ENCODE measurements around the gene NOTCH3.

The NOTCH3 gene

GRCh38 chr19:15248648-15249527 lies 48.1 kb upstream of the NOTCH3 start:
- Histone ChIP-seq H2BK5ac (ENCODE audit: low read length) (peak overlapping the region; percentile 27), H2BK15ac (ENCODE audit: low read length) (no peak overlapping the region), H3K4ac (ENCODE audit: low read length) (no peak overlapping the region), H3K14ac (ENCODE audit: low read length) (no peak overlapping the region), H3K27me3 (ENCODE audit: control insufficient read depth in 3 of 3, insufficient read depth in 3 of 3, low read depth in 1 of 3, low read length in 3 of 3) (no peaks in the 10 kb centered on the region), H3K4me2 (ENCODE audit: insufficient read depth, low read length, poor library complexity, severe bottlenecking) (no peak overlapping the region), H3K27ac (replicated peaks; ENCODE audit: low read length) (no peak overlapping the region), H3K23ac (ENCODE audit: low read depth, low read length, poor library complexity) (no peak overlapping the region), H4K91ac (ENCODE audit: low read depth, low read length, poor library complexity) (no peak overlapping the region), H3K9ac (ENCODE audit: low read depth, low read length, poor library complexity) (no peak overlapping the region), H4K8ac (ENCODE audit: low read depth, low read length) (no peak overlapping the region), H3K36me3 (replicated peaks in 1 of 2; ENCODE audit: control insufficient read depth in 2 of 2, insufficient read depth in 2 of 2, low read length in 2 of 2) (peaks cover 62 to 96% of the 10 kb centered on the region in 2 donors), H3K4me1 (ENCODE audit: control insufficient read depth in 2 of 2, insufficient read depth in 1 of 2, low read depth in 1 of 2, low read length in 2 of 2) (peaks cover 0 to 26% of the 10 kb centered on the region in 2 donors), H3K9me3 (replicated peaks in 1 of 2; ENCODE audit: control insufficient read depth in 2 of 2, insufficient read depth in 1 of 2, low read depth in 1 of 2, low read length in 2 of 2) (no peaks in the 10 kb centered on the region), H3K18ac (ENCODE audit: low read length) (no peak overlapping the region), H2BK12ac (ENCODE audit: low read length) (no peak overlapping the region), H2AFZ (ENCODE audit: low read length) (no peak overlapping the region), H3K79me1 (ENCODE audit: low read depth, low read length) (peaks cover 17% of the 10 kb centered on the region), H2BK120ac (ENCODE audit: low read depth, low read length) (no peak overlapping the region), H3K4me3 (ENCODE audit: low read length in 2 of 2) (no peak overlapping the region), H2AK5ac (ENCODE audit: low read depth, low read length) (no peak overlapping the region)
- DNase-seq (ENCODE audit: low spot score), result no peak
- WGBS, 2 donors (ENCODE audit: extremely low coverage in 2 of 2, insufficient read length in 2 of 2, insufficient replicate concordance in 1 of 2), result no CpG with 5 or more reads among the region's 19 CpGs

- peaks cover 60 to 96% of the 10 kb centered on the region in 2 donors for H3K36me3 ChIP-seq (replicated peaks in 1 of 2; ENCODE audit: control insufficient read depth in 2 of 2, insufficient read depth in 2 of 2, low read length in 2 of 2)
- H3K79me1 ChIP-seq (ENCODE audit: low read depth, low read length), result peaks cover 17% of the 10 kb centered on the region
- no peaks in the 10 kb centered on the region for H3K27me3 ChIP-seq (ENCODE audit: control insufficient read depth in 3 of 3, insufficient read depth in 3 of 3, low read depth in 1 of 3, low read length in 3 of 3)
- no peak overlapping the region for H2BK5ac ChIP-seq (ENCODE audit: low read length)
- H3K4me2 ChIP-seq (ENCODE audit: insufficient read depth, low read length, poor library complexity, severe bottlenecking), result no peak overlapping the region
- no peak overlapping the region for H2BK15ac ChIP-seq (ENCODE audit: low read length)
- H2BK12ac ChIP-seq (ENCODE audit: low read length), result no peak overlapping the region
- DNase-seq (ENCODE audit: low spot score), result no peak
- no peaks in the 10 kb centered on the region for H3K9me3 ChIP-seq (replicated peaks in 1 of 2; ENCODE audit: control insufficient read depth in 2 of 2, insufficient read depth in 1 of 2, low read depth in 1 of 2, low read length in 2 of 2)
- no peak overlapping the region for H4K91ac ChIP-seq (ENCODE audit: low read depth, low read length, poor library complexity)
- peaks cover 0 to 26% of the 10 kb centered on the region in 2 donors for H3K4me1 ChIP-seq (ENCODE audit: control insufficient read depth in 2 of 2, insufficient read depth in 1 of 2, low read depth in 1 of 2, low read length in 2 of 2)
- H3K14ac ChIP-seq (ENCODE audit: low read length), result no peak overlapping the region
- H2BK120ac ChIP-seq (ENCODE audit: low read depth, low read length), result no peak overlapping the region
- no CpG with 5 or more reads among the region's 5 CpGs for WGBS, 2 donors (ENCODE audit: extremely low coverage in 2 of 2, insufficient read length in 2 of 2, insufficient replicate concordance in 1 of 2)
- no peak overlapping the region for H3K27ac ChIP-seq (replicated peaks; ENCODE audit: low read length)
- H3K4ac ChIP-seq (ENCODE audit: low read length), result no peak overlapping the region
- H4K8ac ChIP-seq (ENCODE audit: low read depth, low read length), result no peak overlapping the region
- no peak overlapping the region for H2AK5ac ChIP-seq (ENCODE audit: low read depth, low read length)
- H2AFZ ChIP-seq (ENCODE audit: low read length), result no peak overlapping the region
- H3K4me3 ChIP-seq (ENCODE audit: low read length in 2 of 2), result no peak overlapping the region
- H3K9ac ChIP-seq (ENCODE audit: low read depth, low read length, poor library complexity), result no peak overlapping the region
- H3K18ac ChIP-seq (ENCODE audit: low read length), result no peak overlapping the region
- H3K23ac ChIP-seq (ENCODE audit: low read depth, low read length, poor library complexity), result no peak overlapping the region
These were observed 47.3 kb upstream of the NOTCH3 start for GRCh38 chr19:15248106-15248505.

- H3K36me3 ChIP-seq (replicated peaks in 1 of 2; ENCODE audit: control insufficient read depth in 2 of 2, insufficient read depth in 2 of 2, low read length in 2 of 2), result peaks cover 57 to 94% of the 10 kb centered on the region in 2 donors
- no peak overlapping the region for H3K4me2 ChIP-seq (ENCODE audit: insufficient read depth, low read length, poor library complexity, severe bottlenecking)
- H4K91ac ChIP-seq (ENCODE audit: low read depth, low read length, poor library complexity), result no peak overlapping the region
- peak overlapping the region; percentile 57 for H3K23ac ChIP-seq (ENCODE audit: low read depth, low read length, poor library complexity)
- WGBS, 2 donors (ENCODE audit: extremely low coverage in 2 of 2, insufficient read length in 2 of 2, insufficient replicate concordance in 1 of 2), result no CpG with 5 or more reads among the region's 20 CpGs
- no peak overlapping the region for H2BK15ac ChIP-seq (ENCODE audit: low read length)
- H3K14ac ChIP-seq (ENCODE audit: low read length), result no peak overlapping the region
- no peak overlapping the region for H2BK12ac ChIP-seq (ENCODE audit: low read length)
- H3K27ac ChIP-seq (replicated peaks; ENCODE audit: low read length), result no peak overlapping the region
- H2BK120ac ChIP-seq (ENCODE audit: low read depth, low read length), result no peak overlapping the region
- peaks cover 17% of the 10 kb centered on the region for H3K79me1 ChIP-seq (ENCODE audit: low read depth, low read length)
- no peak overlapping the region for H3K9ac ChIP-seq (ENCODE audit: low read depth, low read length, poor library complexity)
- no peak overlapping the region for H4K8ac ChIP-seq (ENCODE audit: low read depth, low read length)
- no peak for DNase-seq (ENCODE audit: low spot score)
- no peaks in the 10 kb centered on the region for H3K9me3 ChIP-seq (replicated peaks in 1 of 2; ENCODE audit: control insufficient read depth in 2 of 2, insufficient read depth in 1 of 2, low read depth in 1 of 2, low read length in 2 of 2)
- peaks cover 0 to 22% of the 10 kb centered on the region in 2 donors for H3K4me1 ChIP-seq (ENCODE audit: control insufficient read depth in 2 of 2, insufficient read depth in 1 of 2, low read depth in 1 of 2, low read length in 2 of 2)
- H2BK5ac ChIP-seq (ENCODE audit: low read length), result no peak overlapping the region
- H3K4me3 ChIP-seq (ENCODE audit: low read length in 2 of 2), result no peak overlapping the region
- H3K4ac ChIP-seq (ENCODE audit: low read length), result no peak overlapping the region
- H3K18ac ChIP-seq (ENCODE audit: low read length), result no peak overlapping the region
- H2AK5ac ChIP-seq (ENCODE audit: low read depth, low read length), result no peak overlapping the region
- no peak overlapping the region for H2AFZ ChIP-seq (ENCODE audit: low read length)
- H3K27me3 ChIP-seq (ENCODE audit: control insufficient read depth in 3 of 3, insufficient read depth in 3 of 3, low read depth in 1 of 3, low read length in 3 of 3), result no peaks in the 10 kb centered on the region
These were observed 46.6 kb upstream of the NOTCH3 start for GRCh38 chr19:15247107-15248014.

GRCh38 chr19:15246198-15246481 lies 45.3 kb upstream of the NOTCH3 start:
- no peak overlapping the region for H4K91ac ChIP-seq (ENCODE audit: low read depth, low read length, poor library complexity)
- no peak overlapping the region for H3K27ac ChIP-seq (replicated peaks; ENCODE audit: low read length)
- H3K4me3 ChIP-seq (ENCODE audit: low read length in 2 of 2), result no peak overlapping the region
- no peak overlapping the region for H2BK15ac ChIP-seq (ENCODE audit: low read length)
- H2AFZ ChIP-seq (ENCODE audit: low read length), result no peak overlapping the region
- no peak overlapping the region for H3K9ac ChIP-seq (ENCODE audit: low read depth, low read length, poor library complexity)
- H3K18ac ChIP-seq (ENCODE audit: low read length), result no peak overlapping the region
- no peak overlapping the region for H3K23ac ChIP-seq (ENCODE audit: low read depth, low read length, poor library complexity)
- peaks cover 16% of the 10 kb centered on the region for H3K79me1 ChIP-seq (ENCODE audit: low read depth, low read length)
- H2AK5ac ChIP-seq (ENCODE audit: low read depth, low read length), result no peak overlapping the region
- H4K8ac ChIP-seq (ENCODE audit: low read depth, low read length), result no peak overlapping the region
- no peak for DNase-seq (ENCODE audit: low spot score)
- H2BK120ac ChIP-seq (ENCODE audit: low read depth, low read length), result no peak overlapping the region
- no peak overlapping the region for H3K14ac ChIP-seq (ENCODE audit: low read length)
- no peak overlapping the region for H2BK5ac ChIP-seq (ENCODE audit: low read length)
- no peak overlapping the region for H2BK12ac ChIP-seq (ENCODE audit: low read length)
- no peak overlapping the region for H3K4ac ChIP-seq (ENCODE audit: low read length)
- WGBS, 2 donors (ENCODE audit: extremely low coverage in 2 of 2, insufficient read length in 2 of 2, insufficient replicate concordance in 1 of 2), result no CpG with 5 or more reads among the region's 5 CpGs
- H3K4me1 ChIP-seq (ENCODE audit: control insufficient read depth in 2 of 2, insufficient read depth in 1 of 2, low read depth in 1 of 2, low read length in 2 of 2), result peaks cover 0 to 14% of the 10 kb centered on the region in 2 donors
- peaks cover 0 to 2% of the 10 kb centered on the region in 2 donors for H3K9me3 ChIP-seq (replicated peaks in 1 of 2; ENCODE audit: control insufficient read depth in 2 of 2, insufficient read depth in 1 of 2, low read depth in 1 of 2, low read length in 2 of 2)
- peaks cover 66 to 96% of the 10 kb centered on the region in 2 donors for H3K36me3 ChIP-seq (replicated peaks in 1 of 2; ENCODE audit: control insufficient read depth in 2 of 2, insufficient read depth in 2 of 2, low read length in 2 of 2)
- no peaks in the 10 kb centered on the region for H3K27me3 ChIP-seq (ENCODE audit: control insufficient read depth in 3 of 3, insufficient read depth in 3 of 3, low read depth in 1 of 3, low read length in 3 of 3)
- no peak overlapping the region for H3K4me2 ChIP-seq (ENCODE audit: insufficient read depth, low read length, poor library complexity, severe bottlenecking)
